NCI-H1048 (cell line): ENCODE data around the gene ATG5.
"Not testable (repeated sequence)": the region's sequence is repeated elsewhere in the genome, so short reads cannot be mapped to it uniquely, and the experiment has no call there.

ENCODE experiments used
- DNase-seq: peaks from one replicate; lab custom pipeline; 2025; lab: John Stamatoyannopoulos, UW

The ATG5 gene

GRCh38 chr6:106154326-106154725 is 171.2 kb downstream of the ATG5 start:
- no peak for DNase-seq

- DNase-seq, result no peak
Measured at GRCh38 chr6:106152952-106153351, 172.6 kb downstream of the ATG5 start.

- DNase-seq, result not testable (repeated sequence)
Measured at GRCh38 chr6:106152476-106152875, 173.1 kb downstream of the ATG5 start.

GRCh38 chr6:106149472-106150069 is 176.0 kb downstream of the ATG5 start:
- no peak for DNase-seq

- DNase-seq, result no peak
Measured at GRCh38 chr6:106147476-106147875, 178.1 kb downstream of the ATG5 start.

- DNase-seq, result no peak
Measured at GRCh38 chr6:106146852-106147351, 178.7 kb downstream of the ATG5 start.

DNA sequence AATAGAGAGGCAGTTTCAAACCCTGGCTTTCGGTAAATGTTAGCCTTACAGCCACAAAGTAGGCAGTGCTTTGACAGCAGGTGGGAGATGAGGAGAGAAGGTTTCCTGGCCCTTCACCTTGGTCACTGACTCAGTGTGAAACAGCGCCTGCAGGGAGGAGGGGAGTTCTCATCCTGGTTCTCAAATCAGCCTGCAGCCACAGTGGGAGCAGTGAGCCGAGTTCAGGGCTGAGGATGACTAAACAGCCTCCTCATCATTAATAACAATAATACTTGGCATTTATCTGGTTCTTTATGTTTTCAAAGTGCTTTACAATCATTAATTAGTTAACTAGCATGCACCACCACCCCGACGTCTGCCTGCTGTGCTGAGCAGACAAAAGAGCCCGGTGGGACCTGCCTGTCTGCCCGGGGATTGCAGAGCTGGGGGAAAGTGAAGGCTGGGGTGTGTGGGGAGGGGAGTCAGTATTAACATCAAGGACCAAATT is 179.8 kb downstream of the ATG5 start:
- no peak for DNase-seq

DNA sequence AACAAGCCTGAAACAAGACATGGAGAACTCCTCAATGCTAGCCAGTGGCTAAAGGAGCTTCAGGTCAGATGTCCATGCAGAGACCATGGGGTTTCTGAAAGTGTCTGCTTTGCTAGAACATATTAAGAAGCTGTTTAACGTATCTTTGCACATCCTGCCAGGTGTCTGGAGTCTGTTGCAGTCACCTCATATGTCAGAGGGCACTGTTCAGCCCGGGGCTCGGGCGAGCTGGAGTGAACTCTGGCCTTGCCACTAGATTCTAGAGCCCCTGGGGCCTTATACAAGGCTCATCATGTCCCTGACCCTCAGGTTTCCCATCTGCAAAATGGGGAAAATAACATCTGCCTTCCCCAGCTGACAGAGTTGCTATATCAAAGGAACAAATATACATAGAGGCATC is 180.4 kb downstream of the ATG5 start:
- DNase-seq, result no peak

DNA sequence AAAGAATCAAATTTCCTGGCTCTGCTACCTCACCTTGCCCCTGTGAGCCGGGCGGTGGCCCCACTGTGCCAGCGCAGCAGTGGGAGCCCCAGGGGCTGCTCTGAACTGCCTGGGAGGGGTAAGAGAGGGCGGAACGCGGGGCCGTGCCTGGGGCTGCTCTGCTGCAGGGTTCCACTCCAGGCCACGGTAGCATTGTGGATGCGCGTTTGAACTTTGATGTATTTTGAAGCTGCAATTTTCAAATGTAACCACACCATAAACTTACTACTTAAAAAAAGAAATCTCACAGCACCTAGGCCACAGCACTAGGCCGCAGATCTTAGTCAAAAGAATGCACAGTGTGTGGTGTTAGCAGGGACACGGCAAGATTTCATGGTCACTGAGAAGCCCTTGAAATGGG is 181.9 kb downstream of the ATG5 start:
- DNase-seq, result no peak

- DNase-seq, result no peak
Measured at GRCh38 chr6:106142876-106143431, 182.6 kb downstream of the ATG5 start.

DNA sequence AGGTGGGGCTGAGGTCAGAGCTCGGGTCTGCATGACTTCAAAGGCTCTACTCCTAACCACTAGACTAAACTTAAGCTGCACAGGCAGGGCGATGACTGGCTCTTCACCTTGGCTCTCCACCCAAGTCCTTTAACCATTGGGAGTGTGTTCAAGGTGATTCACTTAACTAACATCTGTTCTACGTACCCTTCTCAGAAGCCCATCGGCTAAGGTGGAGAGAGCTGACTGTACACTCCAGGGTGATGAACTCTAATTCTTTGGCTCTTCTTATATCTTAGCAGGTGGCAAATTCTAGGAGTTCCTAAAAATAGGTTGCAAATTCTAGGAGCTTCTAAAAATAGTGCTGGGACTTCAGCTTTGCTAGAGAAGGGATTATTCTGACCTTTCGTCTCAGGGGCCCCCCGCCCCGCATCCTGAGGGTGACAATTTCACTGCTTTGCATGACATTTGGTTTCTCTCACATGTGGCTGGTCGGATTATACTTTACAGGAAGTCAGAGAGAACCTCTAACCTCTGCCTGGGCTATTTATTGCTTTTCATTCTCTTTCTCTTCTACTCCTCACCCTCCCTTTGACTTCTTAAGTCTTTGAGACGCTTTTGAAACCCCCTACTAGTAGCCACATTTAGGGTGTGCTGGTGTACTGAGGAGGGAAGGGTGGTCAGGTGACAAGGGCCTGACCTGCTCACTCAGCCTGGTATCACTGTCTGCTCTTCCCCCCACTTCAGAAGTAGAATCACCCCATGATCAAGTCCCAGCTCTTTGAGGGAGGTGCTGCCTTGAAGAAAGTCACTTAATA is 183.9 kb downstream of the ATG5 start:
- no peak for DNase-seq

- no peak for DNase-seq
Measured at GRCh38 chr6:106138151-106138550, 187.4 kb downstream of the ATG5 start.

DNA sequence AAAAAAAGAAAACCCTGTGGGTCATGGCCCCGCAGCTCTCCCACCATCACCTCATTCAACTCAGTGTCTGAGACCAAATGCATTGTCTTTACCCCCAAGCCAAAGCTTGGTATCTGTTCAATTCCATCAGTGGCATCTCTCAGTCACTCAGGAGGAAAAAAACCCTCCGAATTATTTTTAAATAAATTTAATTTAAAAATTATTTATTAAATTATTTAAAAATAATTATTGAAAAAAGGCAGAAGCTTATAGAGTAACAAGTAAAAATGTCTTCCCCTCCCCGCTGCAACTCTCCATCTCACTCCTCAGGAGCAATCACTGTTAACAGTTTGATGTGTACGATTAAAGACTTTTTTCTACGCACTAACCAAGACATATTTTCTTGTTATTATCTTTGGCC is 188.7 kb downstream of the ATG5 start:
- DNase-seq, result no peak

- DNase-seq, result no peak
Measured at GRCh38 chr6:106135911-106136571, 189.5 kb downstream of the ATG5 start.

DNA sequence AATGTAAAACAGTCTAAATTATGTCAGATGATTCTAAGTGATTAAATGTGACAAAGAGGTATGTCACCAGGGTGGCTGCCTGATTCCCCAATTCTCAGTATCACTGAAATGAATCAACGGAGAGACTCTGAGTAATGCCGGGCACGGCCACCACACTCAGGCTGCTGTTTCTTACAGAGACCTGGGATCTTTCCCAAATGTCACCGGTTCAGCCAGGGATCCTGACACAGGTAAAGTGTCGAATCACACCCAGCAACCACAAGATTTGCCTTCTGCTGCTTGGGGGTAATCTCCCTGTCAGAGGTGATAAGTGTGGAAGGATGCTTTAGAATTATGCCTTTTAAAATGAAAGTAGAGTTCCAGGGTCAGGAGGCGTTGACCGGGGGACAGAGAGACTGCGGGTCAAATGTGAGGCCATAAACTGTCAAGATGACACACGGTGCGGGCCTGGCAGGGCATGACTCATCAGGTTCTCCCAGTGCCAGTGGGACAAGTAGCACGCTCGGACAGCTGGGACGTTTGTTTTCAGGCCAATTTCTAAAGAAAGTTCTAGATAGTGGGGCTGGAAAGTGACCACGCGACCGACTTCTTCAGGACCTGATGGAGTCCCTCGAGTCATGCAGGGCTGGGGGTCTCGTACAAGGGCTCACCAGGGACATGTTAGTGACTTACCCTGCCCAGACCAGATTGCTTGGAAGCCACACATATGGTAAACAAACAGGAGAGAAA is 190.5 kb downstream of the ATG5 start:
- DNase-seq, result no peak
